Measurements from ENCODE around the gene FAM170B.
A peak's percentile ranks its signal among the peaks of the same experiment; 100 is the strongest.

The FAM170B gene

DNA sequence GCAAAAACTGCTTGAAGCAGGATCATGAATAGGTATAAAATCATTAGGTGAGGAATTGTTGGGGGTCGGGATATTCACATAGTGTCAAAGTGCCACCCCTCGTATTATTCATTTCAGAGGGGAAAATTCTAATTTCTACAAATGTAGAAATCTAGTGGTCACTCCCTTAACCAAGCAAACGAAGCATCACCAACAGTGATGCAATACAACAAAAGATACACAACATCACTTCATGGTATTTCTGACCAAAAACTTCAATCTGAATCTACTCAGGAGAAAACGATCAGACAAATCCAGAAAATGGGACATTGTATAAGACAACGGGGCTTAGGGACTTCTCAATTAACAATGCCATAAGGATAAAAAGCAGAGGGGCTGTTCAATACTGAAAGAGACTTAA, 26.3 kb upstream of the FAM170B start:
- TF ChIP-seq POLR2A (IDR thresholded peaks at IDR 0.05; ENCODE audit: low read depth, low read length) (no peak), TAF1 (IDR thresholded peaks at IDR 0.05; ENCODE audit: borderline replicate concordance, low read depth, low read length) (no peak), POLR2AphosphoS5 (IDR thresholded peaks at IDR 0.05; ENCODE audit: low read depth, low read length) (no peak)
- DNase-seq (ENCODE audit: insufficient read length) = no peak
- FAIRE-seq = no peak

DNA sequence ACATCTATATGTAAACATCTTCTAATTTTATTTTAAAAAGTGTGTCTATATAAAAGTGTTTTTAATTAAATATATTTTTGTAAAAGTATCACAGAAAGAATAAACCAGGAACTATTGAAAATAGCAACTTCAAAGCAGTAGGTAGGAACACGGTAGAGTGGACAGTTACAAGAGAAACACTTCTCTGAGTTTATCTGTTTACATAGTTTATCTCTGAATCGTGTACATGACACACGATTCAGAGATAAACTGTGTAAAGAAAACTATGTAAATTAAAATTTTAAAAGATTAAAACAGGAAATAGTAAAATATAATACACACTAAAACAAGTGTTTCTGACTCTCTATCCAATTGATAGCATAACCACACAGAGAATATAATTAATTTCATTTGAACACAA, 25.1 kb upstream of the FAM170B start:
- no peak for TF ChIP-seq POLR2AphosphoS5 (IDR thresholded peaks at IDR 0.05; ENCODE audit: low read depth, low read length)
- no peak for TF ChIP-seq POLR2A (IDR thresholded peaks at IDR 0.05; ENCODE audit: low read depth, low read length)
- TF ChIP-seq TAF1 (IDR thresholded peaks at IDR 0.05; ENCODE audit: borderline replicate concordance, low read depth, low read length) = no peak
- FAIRE-seq (no peak), DNase-seq (ENCODE audit: insufficient read length) (no peak)

DNA sequence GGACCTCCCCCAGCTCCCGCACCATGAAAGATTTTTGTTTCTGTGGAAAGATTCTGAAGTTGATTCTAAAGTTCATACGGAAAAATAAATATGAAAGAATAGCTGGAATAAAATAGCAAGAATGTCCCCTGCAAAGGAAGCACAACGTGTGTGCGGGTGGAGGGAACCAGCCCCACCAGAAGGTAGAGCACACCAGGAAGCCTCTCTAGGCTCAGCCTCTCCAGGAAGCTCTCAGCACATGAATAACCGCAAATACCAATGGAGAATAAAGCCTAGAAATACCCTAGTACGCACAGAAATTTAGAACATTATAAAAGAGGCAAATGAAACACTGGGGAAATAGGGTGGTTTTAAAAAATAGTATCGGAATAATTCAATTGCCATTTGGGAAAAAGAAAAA, 24.6 kb upstream of the FAM170B start:
- TF ChIP-seq POLR2AphosphoS5 (IDR thresholded peaks at IDR 0.05; ENCODE audit: low read depth, low read length) = no peak
- TF ChIP-seq POLR2A (IDR thresholded peaks at IDR 0.05; ENCODE audit: low read depth, low read length) = no peak
- no peak for TF ChIP-seq TAF1 (IDR thresholded peaks at IDR 0.05; ENCODE audit: borderline replicate concordance, low read depth, low read length)
- DNase-seq (ENCODE audit: insufficient read length) (no peak), FAIRE-seq (no peak)

DNA sequence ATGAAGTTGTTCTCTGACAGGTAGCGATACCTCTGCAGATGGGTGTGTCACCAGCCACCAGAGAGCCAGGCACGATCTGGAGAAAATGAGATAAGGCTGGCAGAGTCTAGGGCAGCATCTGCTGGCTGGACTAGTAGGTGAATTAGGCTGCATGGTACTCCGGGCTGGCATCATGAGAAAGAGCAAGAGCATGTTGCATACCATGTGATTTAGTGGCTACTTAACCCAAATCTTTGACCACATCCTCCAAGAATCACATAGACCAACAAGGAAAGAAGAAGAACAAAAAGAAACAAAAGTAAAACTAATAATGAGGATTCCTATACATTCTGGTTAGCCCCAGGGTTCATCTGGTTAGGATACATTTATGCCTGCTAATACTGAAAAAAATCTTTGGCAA, 23.4 kb upstream of the FAM170B start:
- DNase-seq (ENCODE audit: insufficient read length) (no peak), FAIRE-seq (no peak)
- TF ChIP-seq POLR2AphosphoS5 (IDR thresholded peaks at IDR 0.05; ENCODE audit: low read depth, low read length) (no peak), TAF1 (IDR thresholded peaks at IDR 0.05; ENCODE audit: borderline replicate concordance, low read depth, low read length) (no peak), POLR2A (IDR thresholded peaks at IDR 0.05; ENCODE audit: low read depth, low read length) (no peak)

DNA sequence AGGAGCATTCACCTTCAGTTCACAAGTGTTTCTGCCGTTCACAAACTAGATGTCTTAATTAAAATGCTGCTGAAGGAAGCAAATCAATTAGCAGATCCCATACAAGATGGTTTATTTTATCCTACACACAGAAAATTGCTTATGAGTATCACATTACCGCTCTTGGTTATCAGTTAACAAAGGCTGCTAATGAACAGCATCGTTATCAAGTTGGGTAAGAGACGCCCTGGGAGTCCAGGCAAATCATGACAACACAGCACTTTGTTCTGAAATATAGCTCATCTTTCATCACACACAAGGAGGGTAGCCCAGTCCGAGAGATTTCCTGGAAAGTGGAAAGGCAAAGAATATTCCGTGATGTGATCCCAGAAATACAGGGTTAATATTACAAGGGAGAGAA, 20.8 kb upstream of the FAM170B start:
- no peak for DNase-seq (ENCODE audit: insufficient read length)
- TF ChIP-seq TAF1 (IDR thresholded peaks at IDR 0.05; ENCODE audit: borderline replicate concordance, low read depth, low read length) (no peak), POLR2AphosphoS5 (IDR thresholded peaks at IDR 0.05; ENCODE audit: low read depth, low read length) (no peak), POLR2A (IDR thresholded peaks at IDR 0.05; ENCODE audit: low read depth, low read length) (no peak)

DNA sequence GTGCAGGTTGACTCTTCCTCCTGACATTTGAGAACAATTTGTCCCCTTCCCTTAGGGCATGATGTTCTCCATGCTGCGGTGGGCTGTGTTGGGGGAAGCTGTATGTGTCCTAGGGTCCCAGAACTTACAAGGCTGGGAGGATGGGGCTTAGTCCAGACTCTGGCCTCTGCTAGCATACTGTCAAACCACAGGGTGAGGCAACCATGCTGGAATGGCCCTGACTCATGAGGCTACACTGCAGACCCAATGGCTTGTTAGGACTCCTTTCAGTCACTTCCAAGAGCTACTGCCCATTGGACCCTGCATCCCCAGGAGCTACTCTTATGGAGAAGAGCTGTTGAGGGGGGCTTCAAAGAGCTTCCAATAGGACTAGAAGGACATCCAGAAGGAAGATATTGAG, 20.1 kb upstream of the FAM170B start:
- FAIRE-seq = no peak
- TF ChIP-seq POLR2AphosphoS5 (IDR thresholded peaks at IDR 0.05; ENCODE audit: low read depth, low read length) = no peak
- TF ChIP-seq TAF1 (IDR thresholded peaks at IDR 0.05; ENCODE audit: borderline replicate concordance, low read depth, low read length) = no peak
- no peak for TF ChIP-seq POLR2A (IDR thresholded peaks at IDR 0.05; ENCODE audit: low read depth, low read length)
- no peak for DNase-seq (ENCODE audit: insufficient read length)

More for the DNA sequence above, 20.8 kb upstream of the FAM170B start:
- no peak for FAIRE-seq

DNA sequence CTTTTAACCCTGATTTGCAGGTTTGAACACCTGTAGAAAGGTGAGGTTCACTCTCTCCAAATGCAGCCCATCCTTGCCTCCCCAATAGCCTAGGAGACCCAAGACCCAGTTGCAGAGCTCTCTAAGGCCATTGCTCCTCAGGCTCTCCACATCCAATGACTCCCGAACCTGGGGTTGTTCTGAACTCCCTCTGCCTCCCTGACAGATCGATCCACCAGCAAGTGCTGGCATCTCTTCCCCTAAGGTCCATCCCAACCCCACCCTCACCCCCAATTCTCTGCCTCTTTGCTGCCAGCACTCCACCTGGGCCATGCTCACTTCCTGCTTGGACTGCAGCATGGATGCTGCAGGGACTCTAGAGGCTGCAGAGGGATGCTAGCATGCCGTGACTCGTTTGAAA, 19.3 kb upstream of the FAM170B start:
- FAIRE-seq = no peak
- DNase-seq (ENCODE audit: insufficient read length) = no peak

DNA sequence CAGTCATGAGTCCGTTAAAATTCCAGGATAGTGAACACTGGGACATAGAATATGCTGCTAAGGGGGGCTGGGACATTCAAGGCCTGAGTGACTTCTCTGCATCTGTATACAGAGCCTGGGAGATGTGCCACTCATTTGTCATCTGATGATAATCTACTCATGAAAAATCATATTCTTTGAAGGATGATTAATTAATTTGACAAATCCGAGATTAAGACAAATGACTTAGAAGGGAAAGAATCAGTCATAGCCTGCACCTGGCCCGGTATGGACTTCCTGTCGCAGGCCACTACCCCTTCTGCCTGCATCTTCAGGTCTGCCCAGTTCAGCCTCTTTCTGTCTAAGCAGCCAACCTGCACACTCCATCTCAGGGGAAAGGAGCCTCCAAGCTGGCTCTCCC, 18.8 kb upstream of the FAM170B start:
- no peak for FAIRE-seq
- TF ChIP-seq TAF1 (IDR thresholded peaks at IDR 0.05; ENCODE audit: borderline replicate concordance, low read depth, low read length) = no peak
- no peak for TF ChIP-seq POLR2AphosphoS5 (IDR thresholded peaks at IDR 0.05; ENCODE audit: low read depth, low read length)
- TF ChIP-seq POLR2A (IDR thresholded peaks at IDR 0.05; ENCODE audit: low read depth, low read length) = no peak
- no peak for DNase-seq (ENCODE audit: insufficient read length)

More for the DNA sequence above, 19.3 kb upstream of the FAM170B start:
- TF ChIP-seq POLR2AphosphoS5 (IDR thresholded peaks at IDR 0.05; ENCODE audit: low read depth, low read length) (no peak), TAF1 (IDR thresholded peaks at IDR 0.05; ENCODE audit: borderline replicate concordance, low read depth, low read length) (no peak), POLR2A (IDR thresholded peaks at IDR 0.05; ENCODE audit: low read depth, low read length) (no peak)

DNA sequence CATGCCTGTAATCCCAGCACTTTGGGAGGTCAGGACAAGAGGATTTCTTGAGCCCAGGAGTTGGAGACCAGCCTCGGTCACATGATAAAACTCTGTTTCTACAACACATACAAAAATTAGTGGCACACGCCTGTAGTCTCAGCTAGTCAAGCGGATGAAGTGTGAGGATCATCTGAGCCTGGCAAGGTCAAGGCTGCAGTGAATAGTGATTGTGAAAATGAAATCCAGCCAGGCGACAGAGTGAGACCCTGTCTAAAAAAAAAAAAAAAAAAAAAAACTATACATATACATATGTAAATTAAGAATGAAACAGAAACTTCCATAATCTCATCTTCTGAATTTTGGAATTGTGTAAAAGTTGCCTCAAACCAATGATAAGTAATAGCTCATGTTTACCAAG, 18.2 kb upstream of the FAM170B start:
- FAIRE-seq = no peak
- TF ChIP-seq TAF1 (IDR thresholded peaks at IDR 0.05; ENCODE audit: borderline replicate concordance, low read depth, low read length) (no peak), POLR2A (IDR thresholded peaks at IDR 0.05; ENCODE audit: low read depth, low read length) (no peak), POLR2AphosphoS5 (IDR thresholded peaks at IDR 0.05; ENCODE audit: low read depth, low read length) (no peak)
- no peak for DNase-seq (ENCODE audit: insufficient read length)

DNA sequence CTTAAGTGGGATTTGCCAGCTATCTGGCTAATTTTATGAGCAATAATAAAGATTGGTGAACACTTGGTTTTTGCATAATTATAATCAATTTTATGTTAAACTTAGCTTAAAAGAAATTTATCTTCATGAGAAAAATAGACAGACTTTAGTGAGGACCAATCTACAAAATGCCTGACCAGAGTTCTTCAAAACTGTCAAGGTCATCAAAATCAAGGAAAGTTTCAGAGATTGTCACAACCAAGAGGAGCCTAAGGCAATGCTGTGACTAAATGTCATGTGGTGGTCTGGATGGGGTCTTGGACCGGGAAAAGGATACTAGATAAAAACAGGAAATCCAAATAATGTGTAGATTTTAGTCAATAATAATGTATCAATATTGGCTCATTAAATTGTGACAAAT, 17.7 kb upstream of the FAM170B start:
- no peak for DNase-seq (ENCODE audit: insufficient read length)
- FAIRE-seq = peak; percentile 33
- TF ChIP-seq POLR2AphosphoS5 (IDR thresholded peaks at IDR 0.05; ENCODE audit: low read depth, low read length) (no peak), TAF1 (IDR thresholded peaks at IDR 0.05; ENCODE audit: borderline replicate concordance, low read depth, low read length) (no peak), POLR2A (IDR thresholded peaks at IDR 0.05; ENCODE audit: low read depth, low read length) (no peak)

DNA sequence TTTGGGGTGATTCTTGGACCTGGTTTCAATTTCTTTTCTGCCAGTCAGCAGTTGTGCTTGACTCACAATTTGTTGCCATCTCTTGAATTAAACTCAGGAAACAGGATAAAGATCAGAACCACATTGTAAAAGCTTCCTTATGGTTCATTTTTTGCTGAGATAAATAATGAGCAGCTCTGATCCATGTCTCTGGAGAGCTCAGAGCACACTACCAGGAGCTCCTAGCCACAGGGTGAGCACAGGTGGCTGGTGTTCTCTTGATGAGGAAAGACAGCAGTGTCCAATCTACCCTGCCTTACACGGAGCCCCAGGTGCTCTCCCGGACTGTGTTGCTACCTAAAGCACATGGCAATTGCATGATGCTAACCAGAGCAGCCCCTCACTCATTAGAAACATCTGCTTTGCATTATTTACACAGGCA, 17.2 kb upstream of the FAM170B start:
- FAIRE-seq (no peak), DNase-seq (ENCODE audit: insufficient read length) (no peak)
- no peak for TF ChIP-seq POLR2A (IDR thresholded peaks at IDR 0.05; ENCODE audit: low read depth, low read length)
- no peak for TF ChIP-seq POLR2AphosphoS5 (IDR thresholded peaks at IDR 0.05; ENCODE audit: low read depth, low read length)
- no peak for TF ChIP-seq TAF1 (IDR thresholded peaks at IDR 0.05; ENCODE audit: borderline replicate concordance, low read depth, low read length)

DNA sequence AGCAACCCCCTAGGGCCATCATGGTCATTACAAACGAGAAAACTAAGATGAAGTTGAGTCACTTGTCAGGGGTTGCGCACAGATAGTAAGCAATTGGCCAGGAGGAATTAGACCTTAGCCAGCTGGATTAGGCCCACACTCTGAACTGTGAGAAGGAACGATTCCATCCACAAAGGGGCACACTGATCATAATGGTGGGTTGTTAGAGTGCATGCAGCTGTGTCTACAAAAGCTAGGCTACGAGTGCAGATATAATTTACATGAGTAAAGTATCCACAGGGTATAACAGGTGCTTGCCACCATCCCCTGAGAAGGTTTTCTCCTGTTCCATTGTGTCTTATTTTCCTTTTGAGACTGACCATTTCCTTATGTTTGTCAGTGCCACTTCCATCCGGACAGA, 16.6 kb upstream of the FAM170B start:
- FAIRE-seq = no peak
- TF ChIP-seq POLR2AphosphoS5 (IDR thresholded peaks at IDR 0.05; ENCODE audit: low read depth, low read length) = no peak
- no peak for TF ChIP-seq POLR2A (IDR thresholded peaks at IDR 0.05; ENCODE audit: low read depth, low read length)
- no peak for TF ChIP-seq TAF1 (IDR thresholded peaks at IDR 0.05; ENCODE audit: borderline replicate concordance, low read depth, low read length)
- DNase-seq (ENCODE audit: insufficient read length) = no peak

DNA sequence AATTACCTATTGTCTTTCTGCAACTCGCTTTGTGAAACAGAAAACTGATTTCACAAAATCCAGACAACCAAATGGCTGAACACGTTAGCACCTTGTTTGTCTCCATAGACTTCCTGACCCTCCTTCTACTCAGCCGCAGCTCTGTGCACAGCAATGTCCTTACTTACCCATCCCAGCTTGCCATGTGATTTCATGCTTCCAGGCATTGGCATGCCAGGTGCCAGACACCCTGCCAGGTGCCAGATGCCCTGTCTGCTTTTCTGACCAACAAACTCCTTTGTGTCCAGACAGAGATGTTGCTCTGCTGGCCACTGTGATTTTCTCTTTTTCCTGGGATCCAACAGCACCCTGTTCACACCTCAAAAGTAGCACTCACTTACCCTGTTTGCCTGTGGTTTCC, 16.1 kb upstream of the FAM170B start:
- no peak for TF ChIP-seq POLR2A (IDR thresholded peaks at IDR 0.05; ENCODE audit: low read depth, low read length)
- TF ChIP-seq TAF1 (IDR thresholded peaks at IDR 0.05; ENCODE audit: borderline replicate concordance, low read depth, low read length) = no peak
- TF ChIP-seq POLR2AphosphoS5 (IDR thresholded peaks at IDR 0.05; ENCODE audit: low read depth, low read length) = no peak
- FAIRE-seq = no peak
- no peak for DNase-seq (ENCODE audit: insufficient read length)

Data from GM12892 (cell line).